ENCODE results near the gene ANKRD36B. TPM values are rescaled to one million over a fixed set of nuclear protein-coding genes. Genes with fewer than 3 reads are reported as not detected.
"Not testable (repeated sequence)": the region's sequence is repeated elsewhere in the genome, so short reads cannot be mapped to it uniquely, and the experiment has no call there.

ANKRD36B gene
- total and polyA plus RNA-seq, 4 donors = 18.1 to 114 (median 56.2) TPM

DNA sequence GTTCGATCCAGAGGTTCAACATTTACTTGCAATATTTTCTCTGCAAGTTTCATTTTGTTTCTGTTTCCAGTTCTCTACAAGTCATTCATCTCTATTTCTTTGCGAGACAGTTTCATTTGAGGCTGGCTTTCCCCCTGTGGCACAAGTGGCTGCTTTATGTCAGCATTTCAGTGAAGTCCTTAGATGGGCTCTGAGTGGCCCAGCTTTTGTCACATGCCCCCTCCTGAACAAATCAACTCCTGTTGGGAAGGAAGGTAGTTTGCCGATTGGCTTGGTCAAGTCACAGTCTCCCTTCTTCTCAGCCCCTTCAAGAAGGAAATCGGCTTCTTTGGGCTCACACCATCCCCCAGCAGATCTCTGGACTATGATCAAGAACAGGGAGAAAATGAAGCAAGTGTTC, 19.1 kb upstream of the ANKRD36B start:
- not testable (repeated sequence) for H3K27me3 ChIP-seq (ENCODE audit: control insufficient read depth, insufficient read depth, low read length); H3K9me3 ChIP-seq (ENCODE audit: control insufficient read depth, insufficient read depth, low read length); H3K27ac ChIP-seq (ENCODE audit: low read depth, low read length); DNase-seq (ENCODE audit: low read depth in 4 of 6, low spot score in 6 of 6); H3K4me3 ChIP-seq (ENCODE audit: low read depth, low read length); H3K36me3 ChIP-seq (ENCODE audit: control insufficient read depth, insufficient read depth, low read length); H3K4me1 ChIP-seq (ENCODE audit: control insufficient read depth, insufficient read depth, low read length)
- 100% methylated on average over 1 of the region's 4 CpGs for WGBS (ENCODE audit: insufficient coverage)

DNA sequence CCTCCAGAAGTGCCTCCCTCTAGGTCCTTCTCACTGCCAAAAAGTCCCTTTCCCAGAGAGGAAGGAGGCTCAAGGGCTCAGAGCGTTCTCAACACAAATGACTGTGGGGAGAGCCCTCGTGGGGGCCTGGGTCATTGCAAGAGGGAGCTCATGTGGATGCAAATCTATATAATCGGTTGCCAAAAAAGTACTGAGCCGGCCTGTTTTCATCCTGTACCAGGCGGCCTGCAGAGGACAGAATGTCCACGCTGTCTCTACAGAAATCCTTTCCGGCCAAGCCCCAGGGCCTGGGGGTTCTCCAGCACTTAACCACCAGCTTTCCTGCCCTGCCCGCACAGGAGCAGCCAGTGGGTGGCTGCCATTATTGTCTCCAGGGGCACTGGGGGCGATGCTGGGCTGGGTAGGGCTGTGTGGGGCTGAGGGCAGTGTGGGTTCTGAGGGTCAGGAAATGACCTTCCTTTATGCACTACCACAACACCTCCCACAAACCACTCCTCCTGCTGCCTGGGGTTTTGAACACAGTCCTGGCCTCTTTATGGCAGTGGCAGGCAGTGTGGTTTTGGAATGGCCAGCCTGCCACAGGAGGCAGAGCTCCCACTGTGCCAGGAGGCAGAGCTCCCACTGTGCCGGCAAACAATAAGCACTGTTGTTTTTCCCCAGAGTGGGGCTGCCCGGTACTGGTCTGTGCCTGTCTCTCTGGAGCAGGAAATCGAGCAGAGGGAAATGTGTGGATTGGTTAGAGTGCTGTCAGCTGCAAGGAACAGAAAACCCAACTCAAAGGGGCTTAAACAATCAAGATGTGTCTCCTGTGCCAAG, 16.1 kb upstream of the ANKRD36B start:
- WGBS (ENCODE audit: insufficient coverage) = no CpG with 5 or more reads among the region's 12 CpGs
- DNase-seq (ENCODE audit: low read depth in 4 of 6, low spot score in 6 of 6) = not testable (repeated sequence)

GRCh38 chr2:97605109-97605508, 15.4 kb upstream of the ANKRD36B start:
- not testable (repeated sequence) for H3K4me1 ChIP-seq (ENCODE audit: control insufficient read depth, insufficient read depth, low read length); H3K9me3 ChIP-seq (ENCODE audit: control insufficient read depth, insufficient read depth, low read length); H3K36me3 ChIP-seq (ENCODE audit: control insufficient read depth, insufficient read depth, low read length); DNase-seq (ENCODE audit: low read depth in 4 of 6, low spot score in 6 of 6); H3K4me3 ChIP-seq (ENCODE audit: low read depth, low read length); H3K27ac ChIP-seq (ENCODE audit: low read depth, low read length); H3K27me3 ChIP-seq (ENCODE audit: control insufficient read depth, insufficient read depth, low read length)
- no CpG with 5 or more reads among the region's 8 CpGs for WGBS (ENCODE audit: insufficient coverage)

More for the DNA sequence above, 16.1 kb upstream of the ANKRD36B start:
- H3K4me3 ChIP-seq (ENCODE audit: low read depth, low read length); H3K36me3 ChIP-seq (ENCODE audit: control insufficient read depth, insufficient read depth, low read length); H3K4me1 ChIP-seq (ENCODE audit: control insufficient read depth, insufficient read depth, low read length); H3K9me3 ChIP-seq (ENCODE audit: control insufficient read depth, insufficient read depth, low read length); H3K27me3 ChIP-seq (ENCODE audit: control insufficient read depth, insufficient read depth, low read length); H3K27ac ChIP-seq (ENCODE audit: low read depth, low read length): not testable (repeated sequence)

DNA sequence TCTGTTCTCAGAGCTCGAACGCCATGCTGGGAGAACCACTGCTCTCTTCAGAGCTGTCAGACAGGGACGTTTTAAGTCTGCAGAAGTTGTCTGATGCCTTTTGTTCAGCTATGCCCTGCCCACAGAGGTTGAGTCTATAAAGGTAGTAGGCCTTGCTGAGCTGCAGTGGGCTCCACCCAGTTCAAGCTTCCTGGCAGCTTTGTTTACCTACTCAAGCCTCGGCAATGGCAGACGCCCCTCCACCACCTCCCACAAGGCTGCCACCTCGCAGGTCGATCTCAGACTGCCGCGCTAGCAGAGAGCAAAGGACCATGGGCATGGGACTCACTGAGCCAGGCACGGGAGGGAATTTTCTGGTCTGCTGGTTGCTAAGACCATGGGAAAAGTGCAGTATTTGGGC, 11.9 kb upstream of the ANKRD36B start:
- H3K4me1 ChIP-seq (ENCODE audit: control insufficient read depth, insufficient read depth, low read length); H3K27ac ChIP-seq (ENCODE audit: low read depth, low read length); H3K27me3 ChIP-seq (ENCODE audit: control insufficient read depth, insufficient read depth, low read length); H3K4me3 ChIP-seq (ENCODE audit: low read depth, low read length); H3K36me3 ChIP-seq (ENCODE audit: control insufficient read depth, insufficient read depth, low read length); H3K9me3 ChIP-seq (ENCODE audit: control insufficient read depth, insufficient read depth, low read length); DNase-seq (ENCODE audit: low read depth in 4 of 6, low spot score in 6 of 6): not testable (repeated sequence)
- no CpG with 5 or more reads among the region's 10 CpGs for WGBS (ENCODE audit: insufficient coverage)

DNA sequence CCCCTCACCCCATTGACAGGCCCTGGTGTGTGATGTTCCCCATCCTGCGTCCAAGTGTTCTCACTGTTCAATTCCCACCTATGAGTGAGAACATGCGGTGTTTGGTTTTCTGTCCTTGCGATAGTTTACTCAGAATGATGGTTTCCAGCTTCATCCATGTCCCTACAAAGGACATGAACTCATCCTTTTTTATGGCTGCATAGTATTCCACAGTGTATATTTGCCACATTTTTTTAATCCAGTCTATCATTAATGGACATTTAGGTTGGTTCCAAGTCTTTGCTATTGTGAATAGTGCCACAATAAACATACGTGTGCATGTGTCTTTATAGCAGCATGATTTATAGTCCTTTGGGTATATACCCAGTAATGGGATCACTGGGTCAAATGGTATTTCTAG, 6.5 kb upstream of the ANKRD36B start:
- H3K9me3 ChIP-seq (ENCODE audit: control insufficient read depth, insufficient read depth, low read length); H3K27me3 ChIP-seq (ENCODE audit: control insufficient read depth, insufficient read depth, low read length); H3K36me3 ChIP-seq (ENCODE audit: control insufficient read depth, insufficient read depth, low read length); H3K4me1 ChIP-seq (ENCODE audit: control insufficient read depth, insufficient read depth, low read length); H3K27ac ChIP-seq (ENCODE audit: low read depth, low read length); DNase-seq (ENCODE audit: low read depth in 4 of 6, low spot score in 6 of 6); H3K4me3 ChIP-seq (ENCODE audit: low read depth, low read length): not testable (repeated sequence)
- no CpG with 5 or more reads among the region's 4 CpGs for WGBS (ENCODE audit: insufficient coverage)

DNA sequence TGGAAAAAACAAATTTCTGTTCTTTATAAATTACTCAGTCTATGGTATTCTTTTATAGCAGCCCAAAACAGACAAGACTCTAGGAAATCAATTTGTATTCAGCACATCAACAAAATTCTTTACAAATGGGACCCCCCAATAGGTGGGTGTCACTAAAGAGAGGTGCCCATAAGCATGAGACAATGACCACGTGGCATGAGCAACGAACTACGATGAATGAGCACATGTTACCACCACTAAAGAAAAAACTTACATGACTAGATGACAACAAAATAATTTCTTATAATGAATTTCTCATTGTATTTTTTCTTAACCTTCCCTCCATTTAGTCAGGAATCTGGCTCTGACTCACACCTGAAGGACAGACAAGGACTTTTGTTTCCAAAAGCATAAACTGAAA, 3.8 kb upstream of the ANKRD36B start:
- not testable (repeated sequence) for H3K9me3 ChIP-seq (ENCODE audit: control insufficient read depth, insufficient read depth, low read length); H3K36me3 ChIP-seq (ENCODE audit: control insufficient read depth, insufficient read depth, low read length); H3K4me3 ChIP-seq (ENCODE audit: low read depth, low read length); H3K27me3 ChIP-seq (ENCODE audit: control insufficient read depth, insufficient read depth, low read length); H3K27ac ChIP-seq (ENCODE audit: low read depth, low read length); H3K4me1 ChIP-seq (ENCODE audit: control insufficient read depth, insufficient read depth, low read length); DNase-seq (ENCODE audit: low read depth in 4 of 6, low spot score in 6 of 6)
- no CpG with 5 or more reads among the region's 3 CpGs for whole genome bisulfite sequencing (ENCODE audit: insufficient coverage)

GRCh38 chr2:97590515-97591394, 1.1 kb upstream of the ANKRD36B start:
- H3K36me3 ChIP-seq (ENCODE audit: control insufficient read depth, insufficient read depth, low read length); H3K4me1 ChIP-seq (ENCODE audit: control insufficient read depth, insufficient read depth, low read length); H3K9me3 ChIP-seq (ENCODE audit: control insufficient read depth, insufficient read depth, low read length); H3K27me3 ChIP-seq (ENCODE audit: control insufficient read depth, insufficient read depth, low read length): not testable (repeated sequence)
- 0% methylated on average over 23 of the region's 33 CpGs for whole genome bisulfite sequencing (ENCODE audit: insufficient coverage)
- Histone ChIP-seq H3K4me3 (ENCODE audit: low read depth, low read length) (peak overlapping the region; percentile 65), H3K27ac (ENCODE audit: low read depth, low read length) (peak overlapping the region; percentile 92)
- peak; percentile 74 to 98 (median 80) for DNase-seq (ENCODE audit: low read depth in 4 of 6, low spot score in 6 of 6)

- no CpG with 5 or more reads among the region's 14 CpGs for WGBS (ENCODE audit: insufficient coverage)
These were observed 450 bp downstream of the ANKRD36B start for GRCh38 chr2:97589257-97589597.

DNA sequence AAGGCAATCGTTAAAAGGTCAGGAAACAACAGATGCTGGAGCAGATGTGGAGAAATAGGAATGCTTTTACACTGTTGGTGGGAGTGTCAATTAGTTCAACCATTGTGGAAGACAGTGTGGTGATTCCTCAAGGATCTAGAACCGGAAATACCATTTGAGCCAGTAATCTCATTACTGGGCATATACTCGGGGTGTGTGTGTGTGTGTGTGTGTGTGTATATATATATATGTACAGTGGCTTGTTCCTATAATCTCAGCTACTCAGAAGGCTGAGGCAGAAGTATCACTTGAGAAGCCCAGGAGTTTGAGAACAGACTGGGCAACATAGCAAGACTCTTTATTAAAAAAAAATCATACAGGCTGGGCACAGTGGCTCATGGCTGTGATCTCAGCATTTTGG, 24.0 kb downstream of the ANKRD36B start:
- H3K4me3 ChIP-seq (ENCODE audit: low read depth, low read length); H3K36me3 ChIP-seq (ENCODE audit: control insufficient read depth, insufficient read depth, low read length); H3K27ac ChIP-seq (ENCODE audit: low read depth, low read length); H3K4me1 ChIP-seq (ENCODE audit: control insufficient read depth, insufficient read depth, low read length); DNase-seq (ENCODE audit: low read depth in 4 of 6, low spot score in 6 of 6); H3K9me3 ChIP-seq (ENCODE audit: control insufficient read depth, insufficient read depth, low read length); H3K27me3 ChIP-seq (ENCODE audit: control insufficient read depth, insufficient read depth, low read length): not testable (repeated sequence)
- WGBS (ENCODE audit: insufficient coverage) = no CpG with 5 or more reads among the region's 3 CpGs

More at GRCh38 chr2:97589257-97589597, 450 bp downstream of the ANKRD36B start:
- not testable (repeated sequence) for H3K4me1 ChIP-seq (ENCODE audit: control insufficient read depth, insufficient read depth, low read length); H3K36me3 ChIP-seq (ENCODE audit: control insufficient read depth, insufficient read depth, low read length); H3K27me3 ChIP-seq (ENCODE audit: control insufficient read depth, insufficient read depth, low read length); H3K9me3 ChIP-seq (ENCODE audit: control insufficient read depth, insufficient read depth, low read length); DNase-seq (ENCODE audit: low read depth in 4 of 6, low spot score in 6 of 6)
- Histone ChIP-seq H3K27ac (ENCODE audit: low read depth, low read length) (peak overlapping the region; percentile 82), H3K4me3 (ENCODE audit: low read depth, low read length) (peak overlapping the region; percentile 62)

GRCh38 chr2:97552406-97552805, 37.3 kb downstream of the ANKRD36B start:
- not testable (repeated sequence) for H3K4me3 ChIP-seq (ENCODE audit: low read depth, low read length); H3K27me3 ChIP-seq (ENCODE audit: control insufficient read depth, insufficient read depth, low read length); H3K9me3 ChIP-seq (ENCODE audit: control insufficient read depth, insufficient read depth, low read length); H3K27ac ChIP-seq (ENCODE audit: low read depth, low read length); H3K36me3 ChIP-seq (ENCODE audit: control insufficient read depth, insufficient read depth, low read length); H3K4me1 ChIP-seq (ENCODE audit: control insufficient read depth, insufficient read depth, low read length)
- peak in 1 of 6 donors; percentile 2 for DNase-seq (ENCODE audit: low read depth in 4 of 6, low spot score in 6 of 6)
- WGBS (ENCODE audit: insufficient coverage) = no CpG with 5 or more reads among the region's 3 CpGs
